ENCODE results near the gene CPNE5.

Gene CPNE5

GRCh38 chr6:36838896-36839748 is at the start of gene CPNE5:
Gene CPNE5, minus strand, starts transcription at chr6:36839444. Its CDS starts 67 bp downstream, at chr6:36839377.
- DNase-seq (ENCODE audit: low spot score) = no peak
- no peaks in the 10 kb centered on the region for H3K36me3 Mint-ChIP-seq (ENCODE audit: low read depth)
- H3K9me3 Mint-ChIP-seq = no peaks in the 10 kb centered on the region
- peak within 1 kb of the TSS; percentile 73 for H3K4me3 Mint-ChIP-seq
- peaks cover 7% of the 10 kb centered on the region for H3K4me1 Mint-ChIP-seq (ENCODE audit: low read depth)
- peaks cover 49% of the 10 kb centered on the region for H3K27me3 Mint-ChIP-seq (ENCODE audit: low read depth)
- no peak within 1 kb of the TSS for H3K27ac Mint-ChIP-seq

GRCh38 chr6:36888115-36888643 is 48.9 kb upstream of the CPNE5 start:
- DNase-seq (ENCODE audit: low spot score) = no peak
- no peaks in the 10 kb centered on the region for H3K9me3 Mint-ChIP-seq
- H3K36me3 Mint-ChIP-seq (ENCODE audit: low read depth) = peaks cover 11% of the 10 kb centered on the region
- no peak overlapping the region for H3K4me3 Mint-ChIP-seq
- no peaks in the 10 kb centered on the region for H3K27me3 Mint-ChIP-seq (ENCODE audit: low read depth)
- no peak overlapping the region for H3K27ac Mint-ChIP-seq
- H3K4me1 Mint-ChIP-seq (ENCODE audit: low read depth) = peaks cover 28% of the 10 kb centered on the region

GRCh38 chr6:36886950-36887618 is 47.8 kb upstream of the CPNE5 start:
- Mint-ChIP-seq H3K9me3 (no peaks in the 10 kb centered on the region), H3K27ac (peak overlapping the region; percentile 59), H3K27me3 (ENCODE audit: low read depth) (no peaks in the 10 kb centered on the region), H3K36me3 (ENCODE audit: low read depth) (peaks cover 11% of the 10 kb centered on the region), H3K4me3 (peak overlapping the region; percentile 91), H3K4me1 (ENCODE audit: low read depth) (peaks cover 28% of the 10 kb centered on the region)
- DNase-seq (ENCODE audit: low spot score) = no peak

GRCh38 chr6:36885461-36886401 is 46.5 kb upstream of the CPNE5 start, which contains the start of gene C6orf89:
Gene C6orf89, plus strand, starts transcription at chr6:36885952. Its CDS starts 13,493 bp downstream, at chr6:36899445.
- peak within 1 kb of the TSS; percentile 82 for H3K27ac Mint-ChIP-seq
- H3K4me3 Mint-ChIP-seq = peak within 1 kb of the TSS; percentile 91
- peak; percentile 95 for DNase-seq (ENCODE audit: low spot score)
- peaks cover 28% of the 10 kb centered on the region for H3K4me1 Mint-ChIP-seq (ENCODE audit: low read depth)
- H3K9me3 Mint-ChIP-seq = no peaks in the 10 kb centered on the region
- H3K27me3 Mint-ChIP-seq (ENCODE audit: low read depth) = no peaks in the 10 kb centered on the region
- peaks cover 9% of the 10 kb centered on the region for H3K36me3 Mint-ChIP-seq (ENCODE audit: low read depth)

- no peaks in the 10 kb centered on the region for H3K9me3 Mint-ChIP-seq
- no peak for DNase-seq (ENCODE audit: low spot score)
- no peak overlapping the region for H3K4me3 Mint-ChIP-seq
- peaks cover 25% of the 10 kb centered on the region for H3K4me1 Mint-ChIP-seq (ENCODE audit: low read depth)
- no peaks in the 10 kb centered on the region for H3K27me3 Mint-ChIP-seq (ENCODE audit: low read depth)
- H3K36me3 Mint-ChIP-seq (ENCODE audit: low read depth) = peaks cover 7% of the 10 kb centered on the region
- no peak overlapping the region for H3K27ac Mint-ChIP-seq
Measured at GRCh38 chr6:36884610-36885009, 45.4 kb upstream of the CPNE5 start.

- Mint-ChIP-seq H3K27ac (peak overlapping the region; percentile 98), H3K36me3 (ENCODE audit: low read depth) (peaks cover 20% of the 10 kb centered on the region), H3K9me3 (no peaks in the 10 kb centered on the region), H3K27me3 (ENCODE audit: low read depth) (no peaks in the 10 kb centered on the region), H3K4me3 (peak overlapping the region; percentile 94), H3K4me1 (ENCODE audit: low read depth) (peaks cover 48% of the 10 kb centered on the region)
- DNase-seq (ENCODE audit: low spot score) = no peak
Measured at GRCh38 chr6:36875250-36875633, 36.0 kb upstream of the CPNE5 start.

GRCh38 chr6:36874443-36875249 is 35.4 kb upstream of the CPNE5 start, which contains the start of gene PPIL1:
Gene PPIL1, minus strand, starts transcription at chr6:36874803. Its CDS starts 31 bp downstream, at chr6:36874772.
- peak; percentile 79 for DNase-seq (ENCODE audit: low spot score)
- peak within 1 kb of the TSS; percentile 98 for H3K27ac Mint-ChIP-seq
- peak within 1 kb of the TSS; percentile 94 for H3K4me3 Mint-ChIP-seq
- H3K4me1 Mint-ChIP-seq (ENCODE audit: low read depth) = peaks cover 52% of the 10 kb centered on the region
- no peaks in the 10 kb centered on the region for H3K9me3 Mint-ChIP-seq
- no peaks in the 10 kb centered on the region for H3K27me3 Mint-ChIP-seq (ENCODE audit: low read depth)
- peaks cover 25% of the 10 kb centered on the region for H3K36me3 Mint-ChIP-seq (ENCODE audit: low read depth)

GRCh38 chr6:36873612-36874442 is 34.6 kb upstream of the CPNE5 start:
- H3K9me3 Mint-ChIP-seq = no peaks in the 10 kb centered on the region
- peak overlapping the region; percentile 98 for H3K27ac Mint-ChIP-seq
- H3K4me1 Mint-ChIP-seq (ENCODE audit: low read depth) = peaks cover 54% of the 10 kb centered on the region
- no peak for DNase-seq (ENCODE audit: low spot score)
- H3K36me3 Mint-ChIP-seq (ENCODE audit: low read depth) = peaks cover 29% of the 10 kb centered on the region
- no peaks in the 10 kb centered on the region for H3K27me3 Mint-ChIP-seq (ENCODE audit: low read depth)
- peak overlapping the region; percentile 94 for H3K4me3 Mint-ChIP-seq

GRCh38 chr6:36873115-36873514 is 33.9 kb upstream of the CPNE5 start:
- Mint-ChIP-seq H3K27me3 (ENCODE audit: low read depth) (no peaks in the 10 kb centered on the region), H3K9me3 (no peaks in the 10 kb centered on the region), H3K4me3 (peak overlapping the region; percentile 94), H3K4me1 (ENCODE audit: low read depth) (peaks cover 54% of the 10 kb centered on the region), H3K36me3 (ENCODE audit: low read depth) (peaks cover 32% of the 10 kb centered on the region), H3K27ac (peak overlapping the region; percentile 98)
- DNase-seq (ENCODE audit: low spot score) = no peak

- no peak for DNase-seq (ENCODE audit: low spot score)
- Mint-ChIP-seq H3K27ac (no peak overlapping the region), H3K4me1 (ENCODE audit: low read depth) (peaks cover 57% of the 10 kb centered on the region), H3K4me3 (no peak overlapping the region), H3K27me3 (ENCODE audit: low read depth) (no peaks in the 10 kb centered on the region), H3K36me3 (ENCODE audit: low read depth) (peaks cover 44% of the 10 kb centered on the region), H3K9me3 (no peaks in the 10 kb centered on the region)
Measured at GRCh38 chr6:36871686-36872085, 32.4 kb upstream of the CPNE5 start.

GRCh38 chr6:36867471-36868224 is 28.4 kb upstream of the CPNE5 start:
- no peak overlapping the region for H3K4me3 Mint-ChIP-seq
- no peak for DNase-seq (ENCODE audit: low spot score)
- no peaks in the 10 kb centered on the region for H3K9me3 Mint-ChIP-seq
- peaks cover 51% of the 10 kb centered on the region for H3K4me1 Mint-ChIP-seq (ENCODE audit: low read depth)
- no peak overlapping the region for H3K27ac Mint-ChIP-seq
- H3K27me3 Mint-ChIP-seq (ENCODE audit: low read depth) = no peaks in the 10 kb centered on the region
- H3K36me3 Mint-ChIP-seq (ENCODE audit: low read depth) = peaks cover 61% of the 10 kb centered on the region
